ENCODE results near the gene PMS1. TPM values are rescaled to one million over a fixed set of nuclear protein-coding genes. Genes with fewer than 3 reads are reported as not detected.

PMS1 gene
- total and polyA plus RNA-seq, 10 donors = 12.6 to 39.3 (median 24.5) TPM

DNA sequence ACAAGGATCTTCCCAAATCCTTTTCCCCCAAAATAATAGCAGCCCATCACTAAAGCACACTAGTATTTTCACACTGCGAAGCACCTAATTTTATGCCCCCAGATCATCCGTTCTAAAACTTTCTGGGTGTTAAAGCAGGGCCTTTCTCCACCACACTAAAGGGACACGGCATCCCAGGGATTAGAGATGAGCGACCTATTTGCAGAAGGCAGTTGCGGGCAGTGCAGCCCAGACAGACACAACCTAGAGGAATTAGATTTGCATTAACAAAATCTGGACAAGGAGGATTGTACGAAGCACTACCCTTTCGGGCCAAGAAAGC is 22.1 kb upstream of the PMS1 start:
- Histone ChIP-seq H3K27ac (peak overlapping the region; percentile 89 to 94 (median 91)), H3K36me3 (peaks cover 0 to 30% (median 5%) of the 10 kb centered on the region in 6 donors), H3K4me1 (peaks cover 8 to 26% (median 20%) of the 10 kb centered on the region in 6 donors), H3K9me3 (no peaks in the 10 kb centered on the region), H3K27me3 (replicated peaks in 1 of 7) (no peaks in the 10 kb centered on the region), H3K4me3 (peak overlapping the region; percentile 64 to 84 (median 79))
- TF ChIP-seq, protein P1, sequence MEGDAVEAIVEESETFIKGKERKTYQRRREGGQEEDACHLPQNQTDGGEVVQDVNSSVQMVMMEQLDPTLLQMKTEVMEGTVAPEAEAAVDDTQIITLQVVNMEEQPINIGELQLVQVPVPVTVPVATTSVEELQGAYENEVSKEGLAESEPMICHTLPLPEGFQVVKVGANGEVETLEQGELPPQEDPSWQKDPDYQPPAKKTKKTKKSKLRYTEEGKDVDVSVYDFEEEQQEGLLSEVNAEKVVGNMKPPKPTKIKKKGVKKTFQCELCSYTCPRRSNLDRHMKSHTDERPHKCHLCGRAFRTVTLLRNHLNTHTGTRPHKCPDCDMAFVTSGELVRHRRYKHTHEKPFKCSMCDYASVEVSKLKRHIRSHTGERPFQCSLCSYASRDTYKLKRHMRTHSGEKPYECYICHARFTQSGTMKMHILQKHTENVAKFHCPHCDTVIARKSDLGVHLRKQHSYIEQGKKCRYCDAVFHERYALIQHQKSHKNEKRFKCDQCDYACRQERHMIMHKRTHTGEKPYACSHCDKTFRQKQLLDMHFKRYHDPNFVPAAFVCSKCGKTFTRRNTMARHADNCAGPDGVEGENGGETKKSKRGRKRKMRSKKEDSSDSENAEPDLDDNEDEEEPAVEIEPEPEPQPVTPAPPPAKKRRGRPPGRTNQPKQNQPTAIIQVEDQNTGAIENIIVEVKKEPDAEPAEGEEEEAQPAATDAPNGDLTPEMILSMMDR (IDR thresholded peaks at IDR 0.05 in 8 of 11, conservative IDR thresholded peaks at IDR 0.05 in 3 of 11) = no peak
- no peak for TF ChIP-seq POLR2A (IDR thresholded peaks at IDR 0.05)
- no peak for TF ChIP-seq POLR2AphosphoS5 (IDR thresholded peaks at IDR 0.05)
- intact Hi-C loops (cut with DNase I; ENCODE audit: low total_unique reads) = no loop called here
- WGBS, 5 donors = 0 to 2% (median 2%) methylated on average over 7 of the region's 7 CpGs
- DNase-seq = no peak

DNA sequence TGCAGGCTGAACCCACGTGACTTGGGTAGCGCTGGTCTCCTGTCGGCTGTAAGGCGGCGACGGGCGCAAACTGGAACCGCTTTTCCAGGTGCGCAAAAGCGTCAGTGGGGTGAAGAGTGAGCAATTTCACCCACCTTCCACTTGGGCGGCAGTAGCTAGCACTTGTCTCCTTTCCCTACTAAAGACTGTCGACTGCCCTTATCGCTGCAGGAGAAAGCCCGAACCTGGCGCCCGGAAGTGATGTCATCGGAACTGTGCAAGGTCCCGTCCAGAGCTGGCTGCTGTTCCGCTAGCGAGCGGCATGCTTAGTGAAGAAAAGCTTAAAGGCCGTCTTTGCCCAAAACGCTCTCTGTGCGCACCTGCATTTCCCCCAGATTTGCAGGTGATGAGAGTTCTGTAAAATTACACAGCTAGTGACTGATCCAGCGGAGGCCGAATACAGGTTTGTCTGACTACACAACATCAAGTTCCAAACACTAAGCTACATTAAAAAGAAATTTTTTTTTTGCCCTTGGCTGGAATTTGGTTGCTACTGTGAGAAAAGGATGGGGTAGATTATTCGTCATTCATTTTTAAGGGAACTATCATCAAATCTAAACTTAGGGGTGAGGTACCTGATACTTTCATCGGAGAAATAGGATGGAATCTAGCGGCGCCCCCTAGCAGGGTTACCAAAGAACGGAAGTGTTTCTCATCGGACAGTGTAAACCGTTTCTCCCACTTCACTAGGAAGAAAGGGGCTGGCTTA is 21.5 kb upstream of the PMS1 start, which contains the start of gene OSGEPL1:
OSGEPL1 (minus strand) TSS at position 242 of the 748 bp plus-strand sequence. CDS start 1,152 bp downstream, outside the sequence.
- Histone ChIP-seq H3K27me3 (replicated peaks in 1 of 7) (no peaks in the 10 kb centered on the region), H3K36me3 (peaks cover 0 to 32% (median 5%) of the 10 kb centered on the region in 6 donors), H3K4me1 (peaks cover 8 to 26% (median 20%) of the 10 kb centered on the region in 6 donors), H3K4me3 (peak within 1 kb of the TSS; percentile 64 to 84 (median 79)), H3K9me3 (no peaks in the 10 kb centered on the region), H3K27ac (peak within 1 kb of the TSS; percentile 89 to 94 (median 91))
- peak; percentile 98 for DNase-seq
- WGBS, 5 donors = 0 to 1% (median 0%) methylated on average over 26 to 33 of the region's 33 CpGs
- TF ChIP-seq POLR2A (IDR thresholded peaks at IDR 0.05) = no peak
- TF ChIP-seq, protein P1 (IDR thresholded peaks at IDR 0.05 in 8 of 11, conservative IDR thresholded peaks at IDR 0.05 in 3 of 11) = peak in 10 of 11 experiments; percentile 14 to 55 (median 32)
- peak; percentile 72 to 89 (median 88) for TF ChIP-seq POLR2AphosphoS5 (IDR thresholded peaks at IDR 0.05)
- intact Hi-C loops (cut with DNase I; ENCODE audit: low total_unique reads) = no loop called here

DNA sequence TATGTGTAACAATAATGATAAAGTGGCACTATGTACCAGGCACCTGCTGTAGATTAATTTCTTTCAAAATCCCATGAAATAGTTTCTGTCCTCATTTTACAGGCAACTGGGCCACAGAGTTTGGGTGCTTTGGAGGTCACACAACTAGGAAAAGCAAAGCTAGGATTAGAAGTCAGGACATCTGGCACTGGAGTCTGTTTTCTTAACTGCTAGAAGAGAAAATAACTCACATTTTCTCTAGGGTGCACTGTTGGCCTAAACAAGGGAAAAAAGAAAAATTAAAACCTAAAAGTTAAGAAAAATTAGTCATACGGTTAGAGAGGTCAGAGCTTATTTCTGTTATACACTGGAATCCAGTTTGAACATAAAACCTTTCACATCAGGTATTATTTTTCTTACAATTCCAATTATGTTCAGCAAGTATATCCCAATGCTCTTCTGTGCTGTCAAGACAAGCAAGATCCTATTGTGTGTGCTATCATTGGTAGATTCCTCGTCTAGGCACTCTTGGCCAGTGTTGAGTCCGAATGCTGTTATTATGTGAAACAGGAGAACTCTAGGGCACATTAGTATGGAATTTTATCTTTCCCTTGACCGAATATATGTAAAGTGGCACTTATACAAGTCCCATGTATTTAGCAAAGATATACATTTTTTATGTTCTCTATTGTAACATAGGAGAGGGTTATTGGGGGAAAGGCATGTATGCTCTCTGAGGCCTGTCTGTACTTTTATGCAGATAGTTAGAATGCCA is 20.2 kb upstream of the PMS1 start:
- Histone ChIP-seq H3K27ac (peak overlapping the region in 1 of 8 donors; percentile 93), H3K27me3 (replicated peaks in 1 of 7) (no peaks in the 10 kb centered on the region), H3K4me3 (peak overlapping the region in 1 of 8 donors; percentile 76), H3K9me3 (no peaks in the 10 kb centered on the region), H3K4me1 (peaks cover 8 to 26% (median 20%) of the 10 kb centered on the region in 6 donors), H3K36me3 (peaks cover 0 to 35% (median 10%) of the 10 kb centered on the region in 6 donors)
- 85 to 91% (median 86%) methylated on average over 4 of the region's 4 CpGs for WGBS, 5 donors
- intact Hi-C loops (cut with DNase I; ENCODE audit: low total_unique reads) = no loop called here
- DNase-seq = no peak
- TF ChIP-seq, protein P1 (IDR thresholded peaks at IDR 0.05 in 8 of 11, conservative IDR thresholded peaks at IDR 0.05 in 3 of 11) = no peak
- no peak for TF ChIP-seq POLR2AphosphoS5 (IDR thresholded peaks at IDR 0.05)
- TF ChIP-seq POLR2A (IDR thresholded peaks at IDR 0.05) = no peak
